Measurements from ENCODE around the gene PHACTR2.

- TF ChIP-seq CREB1 (IDR thresholded peaks at IDR 0.05; ENCODE audit: low read depth) = no peak
- TF ChIP-seq, protein P1, sequence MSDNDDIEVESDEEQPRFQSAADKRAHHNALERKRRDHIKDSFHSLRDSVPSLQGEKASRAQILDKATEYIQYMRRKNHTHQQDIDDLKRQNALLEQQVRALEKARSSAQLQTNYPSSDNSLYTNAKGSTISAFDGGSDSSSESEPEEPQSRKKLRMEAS (IDR thresholded peaks at IDR 0.05) = no peak
- TF ChIP-seq CEBPB (IDR thresholded peaks at IDR 0.05) = no peak
- no peak for TF ChIP-seq ZBTB7A (IDR thresholded peaks at IDR 0.05; ENCODE audit: low read depth)
- TF ChIP-seq REST (IDR thresholded peaks at IDR 0.05; ENCODE audit: low read depth) = no peak
- TF ChIP-seq TEAD4 (IDR thresholded peaks at IDR 0.05) = no peak
- no peak for TF ChIP-seq EP300 (IDR thresholded peaks at IDR 0.05; ENCODE audit: borderline replicate concordance)
Observed at GRCh38 chr6:143656026-143656425, 21.7 kb upstream of the PHACTR2 start.

All from Ishikawa (cell line).